Measurements from ENCODE around the gene ASB2. TPM values are rescaled to one million over a fixed set of nuclear protein-coding genes. Genes with fewer than 3 reads are reported as not detected.

ASB2 gene
- total and polyA plus RNA-seq, 2 of the 8 experiments (the other 6 are each of a cell fraction or from before 2014, with no cell fraction given), result 1.0 to 2.1 TPM

DNA sequence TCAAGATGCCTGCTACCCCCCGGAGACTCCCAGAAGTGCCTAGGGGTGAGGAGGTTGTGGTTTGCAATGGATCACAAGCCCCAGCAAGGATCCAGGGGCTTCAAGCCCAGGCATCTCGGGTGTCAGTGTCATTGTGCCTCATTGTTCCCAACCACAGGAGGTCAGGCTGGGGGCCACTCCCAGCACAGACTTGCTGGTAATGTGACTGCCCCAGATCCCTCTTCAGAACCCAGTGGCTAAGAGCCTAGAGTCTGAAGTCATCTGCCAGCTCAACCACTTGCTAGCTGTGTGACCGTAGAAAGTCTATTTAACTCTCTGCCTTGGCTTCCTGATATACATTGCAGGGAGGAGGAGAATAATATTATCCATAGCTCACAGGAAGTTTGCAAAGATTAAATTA lies 7.7 kb upstream of the ASB2 start (continued):
- TF ChIP-seq GABPA (IDR thresholded peaks at IDR 0.05; ENCODE audit: borderline replicate concordance, insufficient read depth, low read length) (no peak), FOSL1 (IDR thresholded peaks at IDR 0.05; ENCODE audit: insufficient read depth, low read depth, low read length) (no peak), RFX5 (IDR thresholded peaks at IDR 0.05; ENCODE audit: borderline replicate concordance, low read depth, low read length) (no peak), TEAD4 (IDR thresholded peaks at IDR 0.05; ENCODE audit: low read depth, low read length) (no peak), CTBP2 (IDR thresholded peaks at IDR 0.05; ENCODE audit: borderline replicate concordance, insufficient read depth, insufficient read length, low read length) (no peak), ASH2L (IDR thresholded peaks at IDR 0.05; ENCODE audit: low read length) (no peak)
